Loucy (cell line): ENCODE results near the gene HSH2D.

Source experiments
- H2AFZ ChIP-seq: fragments of 200-600 bp; sonication (generic); 2 replicates; pipeline ENCODE4 v1.6.0; 2016; ENCODE audit warnings: antibody characterized with exemption, mild to moderate bottlenecking, low read length, moderate library complexity
- H3F3A ChIP-seq: fragments of 200-600 bp; 2 replicates; pipeline ENCODE4 v1.6.0; 2016; ENCODE audit warnings: antibody characterized with exemption, low read depth, mild to moderate bottlenecking
- H3K27me3 ChIP-seq: fragments of 200-600 bp; sonication (generic); 2 replicates; pipeline ENCODE4 v1.6.1; 2014; ENCODE audit warnings: low read length, mild to moderate bottlenecking; ENCODE audit not compliant: insufficient read depth, poor library complexity, severe bottlenecking
- H3K36me3 ChIP-seq: fragments of 200-600 bp; sonication (generic); 2 replicates; pipeline ENCODE4 v1.6.1; 2016; ENCODE audit warnings: low read length; ENCODE audit not compliant: insufficient read depth
- H3K4me1 ChIP-seq: fragments of 200-600 bp; sonication (generic); 2 replicates; pipeline ENCODE4 v1.5.1; 2014; ENCODE audit warnings: low read length, mild to moderate bottlenecking; ENCODE audit not compliant: insufficient read depth, poor library complexity, severe bottlenecking
- H3K4me2 ChIP-seq: fragments of 200-600 bp; sonication (generic); 2 replicates; pipeline ENCODE4 v1.6.0; 2014; ENCODE audit warnings: antibody characterized with exemption, low read length, low read depth, mild to moderate bottlenecking; ENCODE audit not compliant: poor library complexity, severe bottlenecking
- H3K4me3 ChIP-seq: fragments of 200-600 bp; sonication (generic); 2 replicates; pipeline ENCODE4 v1.5.1; 2014; ENCODE audit warnings: low read length, mild to moderate bottlenecking, mixed read lengths; ENCODE audit not compliant: poor library complexity, severe bottlenecking
- H3K79me2 ChIP-seq: fragments of 200-600 bp; sonication (generic); 2 replicates; pipeline ENCODE4 v1.6.1; 2014; ENCODE audit warnings: low read length; ENCODE audit not compliant: insufficient read depth
- H3K9ac ChIP-seq: fragments of 200-600 bp; sonication (generic); 2 replicates; pipeline ENCODE4 v1.6.0; 2014; ENCODE audit warnings: mild to moderate bottlenecking, low read depth, low read length, moderate library complexity; ENCODE audit not compliant: poor library complexity, severe bottlenecking
- H3K9me2 ChIP-seq: fragments of 200-600 bp; sonication (generic); replicated peaks from 2 replicates; pipeline ENCODE4 v1.6.1; 2016; ENCODE audit warnings: low read depth, low read length, mixed read lengths
- H3K9me3 ChIP-seq: fragments of 200-600 bp; sonication (generic); 2 replicates; pipeline ENCODE4 v1.6.1; 2014; ENCODE audit warnings: mild to moderate bottlenecking, antibody characterized with exemption, low read length, low read depth; ENCODE audit not compliant: insufficient read depth
- H4K20me1 ChIP-seq: fragments of 200-600 bp; sonication (generic); 2 replicates; pipeline ENCODE4 v1.6.0; 2014; ENCODE audit warnings: antibody characterized with exemption, low read length, mild to moderate bottlenecking; ENCODE audit not compliant: insufficient read depth, poor library complexity, severe bottlenecking
- CTCF ChIP-seq: fragments of 200-600 bp; sonication (generic); conservative IDR thresholded peaks from 2 replicates; pipeline ENCODE4 v1.5.1; 2014; ENCODE audit warnings: mild to moderate bottlenecking, antibody characterized with exemption, low read length
- EZH2phosphoT487 ChIP-seq: fragments of 200-600 bp; IDR thresholded peaks from 2 replicates; pipeline ENCODE4 v1.6.1; 2018; ENCODE audit warnings: antibody characterized with exemption, mild to moderate bottlenecking, moderate library complexity, borderline replicate concordance

HSH2D gene

GRCh38 chr19:16141043-16141442 is 2.4 kb upstream of the HSH2D start:
- Histone ChIP-seq H4K20me1 (peaks cover 5% of the 10 kb centered on the region), H3K9me2 (no peaks in the 10 kb centered on the region), H3K79me2 (peaks cover 50% of the 10 kb centered on the region), H3K9me3 (no peaks in the 10 kb centered on the region), H3F3A (0 out of 2 replicates have a peak, but pooled peaks cover 7% of the 10 kb centered on the region), H3K4me1 (peaks cover 76% of the 10 kb centered on the region), H3K4me2 (peak overlapping the region; percentile 64), H2AFZ (no peak overlapping the region), H3K4me3 (peak overlapping the region; percentile 2), H3K9ac (peak overlapping the region; percentile 83), H3K36me3 (no peaks in the 10 kb centered on the region), H3K27me3 (no peaks in the 10 kb centered on the region)
- TF ChIP-seq CTCF (0 out of 2 replicates have a peak, but pooled peaks have one; percentile 18), EZH2phosphoT487 (no peak)

GRCh38 chr19:16142032-16142580 is 1.4 kb upstream of the HSH2D start:
- Histone ChIP-seq H3K9me3 (no peaks in the 10 kb centered on the region), H3K4me2 (no peak overlapping the region), H3K79me2 (peaks cover 61% of the 10 kb centered on the region), H3K27me3 (no peaks in the 10 kb centered on the region), H3F3A (0 out of 2 replicates have a peak, but pooled peaks cover 5% of the 10 kb centered on the region), H3K4me1 (peaks cover 76% of the 10 kb centered on the region), H3K36me3 (no peaks in the 10 kb centered on the region), H3K9me2 (no peaks in the 10 kb centered on the region), H3K9ac (peak overlapping the region; percentile 83), H4K20me1 (peaks cover 12% of the 10 kb centered on the region), H2AFZ (no peak overlapping the region), H3K4me3 (no peak overlapping the region)
- TF ChIP-seq CTCF = no peak
- TF ChIP-seq EZH2phosphoT487 = no peak

- Histone ChIP-seq H4K20me1 (peaks cover 16% of the 10 kb centered on the region), H3K27me3 (no peaks in the 10 kb centered on the region), H3K4me2 (peak overlapping the region; percentile 96), H3K36me3 (peaks cover 9% of the 10 kb centered on the region; the same call in 1 of the 2 replicates), H2AFZ (no peak overlapping the region), H3K9me3 (no peaks in the 10 kb centered on the region), H3K79me2 (peaks cover 70% of the 10 kb centered on the region), H3K9ac (peak overlapping the region; percentile 98), H3K9me2 (no peaks in the 10 kb centered on the region), H3K4me1 (peaks cover 79% of the 10 kb centered on the region), H3K4me3 (peak overlapping the region; percentile 96), H3F3A (peaks cover 10% of the 10 kb centered on the region)
- TF ChIP-seq CTCF (no peak), EZH2phosphoT487 (no peak)
These were observed 714 bp downstream of the HSH2D start for GRCh38 chr19:16144216-16144581.
